ENCODE measurements around the gene DGKE. TPM values are rescaled to one million over a fixed set of nuclear protein-coding genes. Genes with fewer than 3 reads are reported as not detected.

Gene DGKE
- total RNA-seq, 2 experiments from 2014 or later, result 22.4 to 27.4 TPM

GRCh38 chr17:56815711-56816110 lies 18.2 kb upstream of the DGKE start:
- H3K36me3 Mint-ChIP-seq (ENCODE audit: low read depth), result no peaks in the 10 kb centered on the region
- CTCF ChIA-PET, result interaction anchor here (0.9 to 1.1 kb wide), 2 partner anchors 9 to 124 kb away, joined by 3 to 6 read pairs; no protein-coding TSS in a partner anchor
- no peak overlapping the region for H3K4me3 Mint-ChIP-seq
- intact Hi-C loops (cut with DNase I, micrococcal nuclease), result no loop called here
- H3K4me1 Mint-ChIP-seq, result peaks cover 14% of the 10 kb centered on the region
- POLR2A ChIA-PET, result no interaction called here
- DNase-seq (no peak), ATAC-seq (no peak)
- no peaks in the 10 kb centered on the region for H3K9me3 Mint-ChIP-seq (ENCODE audit: low read depth)
- H3K27me3 Mint-ChIP-seq, result no peaks in the 10 kb centered on the region
- H3K27ac Mint-ChIP-seq, result no peak overlapping the region

DNA sequence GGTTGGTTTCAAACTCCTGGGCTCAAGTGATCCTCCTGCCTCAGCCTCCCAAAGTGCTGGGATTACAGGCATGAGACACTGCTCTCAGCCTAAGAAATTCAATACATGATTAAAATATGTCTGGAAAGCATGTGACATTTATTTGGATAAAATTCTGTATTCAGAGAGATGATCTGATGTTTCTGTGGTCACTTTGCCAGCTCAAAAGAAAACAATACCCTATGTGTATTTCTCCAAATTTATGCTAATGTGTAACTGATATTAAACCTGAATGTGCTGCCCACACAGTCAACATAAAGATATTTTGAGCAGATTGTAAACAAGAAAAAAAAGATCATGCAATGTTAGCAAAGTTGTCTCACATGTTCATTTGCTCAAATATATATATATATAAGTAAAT lies 16.9 kb upstream of the DGKE start:
- ChIA-PET POLR2A (no interaction called here), CTCF (interaction anchor here (1.0 to 1.5 kb wide), 6 partner anchors 10 to 125 kb away, joined by 3 to 5 read pairs (median 4); no protein-coding TSS in a partner anchor)
- Mint-ChIP-seq H3K4me3 (no peak overlapping the region), H3K4me1 (peaks cover 18% of the 10 kb centered on the region), H3K27me3 (no peaks in the 10 kb centered on the region), H3K36me3 (ENCODE audit: low read depth) (no peaks in the 10 kb centered on the region), H3K27ac (no peak overlapping the region), H3K9me3 (ENCODE audit: low read depth) (no peaks in the 10 kb centered on the region)
- no peak for DNase-seq
- intact Hi-C loops (cut with DNase I, micrococcal nuclease), result no loop called here
- ATAC-seq, result no peak

GRCh38 chr17:56819030-56819429 lies 14.9 kb upstream of the DGKE start:
- Mint-ChIP-seq H3K4me1 (peaks cover 22% of the 10 kb centered on the region), H3K27me3 (no peaks in the 10 kb centered on the region), H3K36me3 (ENCODE audit: low read depth) (peaks cover 1% of the 10 kb centered on the region), H3K9me3 (ENCODE audit: low read depth) (no peaks in the 10 kb centered on the region), H3K4me3 (no peak overlapping the region), H3K27ac (no peak overlapping the region)
- no peak for DNase-seq
- intact Hi-C loops (cut with DNase I, micrococcal nuclease), result loop anchor here (1.0 to 2.0 kb wide), 4 partner anchors 14 to 191 kb away; partner anchors contain the start of genes C17orf67 (in 1 of the 2) and COIL (in 1 of the 2)
- CTCF ChIA-PET, result interaction anchor here (0.7 to 4.6 kb wide), 28 partner anchors 10 to 210 kb away, joined by 3 to 26 read pairs (median 5); partner anchors contain the start of genes C17orf67 and DGKE
- ATAC-seq, result no peak
- POLR2A ChIA-PET, result no interaction called here

GRCh38 chr17:56819431-56820145 lies 14.4 kb upstream of the DGKE start:
- intact Hi-C loops (cut with DNase I, micrococcal nuclease), result loop anchor here (1.0 to 2.0 kb wide), 4 partner anchors 13 to 191 kb away; partner anchors contain the start of genes C17orf67 (in 1 of the 2) and COIL (in 1 of the 2)
- Mint-ChIP-seq H3K27me3 (no peaks in the 10 kb centered on the region), H3K4me3 (no peak overlapping the region), H3K9me3 (ENCODE audit: low read depth) (no peaks in the 10 kb centered on the region), H3K27ac (peak overlapping the region; percentile 7), H3K4me1 (peaks cover 22% of the 10 kb centered on the region), H3K36me3 (ENCODE audit: low read depth) (peaks cover 7% of the 10 kb centered on the region)
- ATAC-seq, result peak; percentile 83
- peak; percentile 84 for DNase-seq
- POLR2A ChIA-PET, result no interaction called here
- CTCF ChIA-PET, result interaction anchor here (0.6 to 4.6 kb wide), 39 partner anchors 9 to 1335 kb away, joined by 3 to 26 read pairs (median 4); partner anchors contain the start of genes C17orf67 and DGKE

DNA sequence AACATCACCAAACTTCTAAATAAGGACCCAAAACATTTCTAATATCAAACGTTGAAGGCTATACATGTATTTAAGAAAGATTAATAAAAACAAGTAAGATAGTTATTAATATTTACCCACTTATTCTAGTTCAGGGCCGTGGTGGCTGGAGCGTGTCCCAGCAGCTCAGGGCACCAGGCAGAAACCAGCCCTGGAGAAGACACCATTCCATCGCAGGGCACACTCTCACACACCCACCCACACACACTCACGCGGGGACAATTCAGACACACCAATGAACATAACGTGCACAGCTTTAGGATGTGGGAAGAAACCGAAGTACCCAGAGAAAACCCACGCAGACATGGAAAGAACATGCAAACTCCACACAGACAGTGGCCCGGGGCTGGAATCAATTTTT lies 13.7 kb upstream of the DGKE start:
- H3K4me3 Mint-ChIP-seq, result no peak overlapping the region
- CTCF ChIA-PET, result interaction anchor here (0.6 to 4.6 kb wide), 34 partner anchors 9 to 1335 kb away, joined by 3 to 26 read pairs (median 4); partner anchors contain the start of genes C17orf67 and DGKE
- no peaks in the 10 kb centered on the region for H3K9me3 Mint-ChIP-seq (ENCODE audit: low read depth)
- no peak for DNase-seq
- peaks cover 8% of the 10 kb centered on the region for H3K36me3 Mint-ChIP-seq (ENCODE audit: low read depth)
- no peaks in the 10 kb centered on the region for H3K27me3 Mint-ChIP-seq
- ATAC-seq, result no peak
- H3K4me1 Mint-ChIP-seq, result peaks cover 22% of the 10 kb centered on the region
- intact Hi-C loops (cut with DNase I, micrococcal nuclease), result no loop called here
- H3K27ac Mint-ChIP-seq, result no peak overlapping the region
- POLR2A ChIA-PET, result no interaction called here

- Mint-ChIP-seq H3K4me3 (no peak overlapping the region), H3K27ac (peak overlapping the region; percentile 49), H3K27me3 (no peaks in the 10 kb centered on the region), H3K36me3 (ENCODE audit: low read depth) (peaks cover 10% of the 10 kb centered on the region), H3K4me1 (peaks cover 22% of the 10 kb centered on the region), H3K9me3 (ENCODE audit: low read depth) (no peaks in the 10 kb centered on the region)
- ChIA-PET CTCF (interaction anchor here (0.8 to 4.6 kb wide), 5 partner anchors 13 to 322 kb away, joined by 3 to 26 read pairs (median 4); partner anchors contain the start of genes C17orf67 and DGKE), POLR2A (interaction anchor here (0.9 kb wide), 1 partner anchor 35 kb away, joined by 3 read pairs; no protein-coding TSS in a partner anchor)
- DNase-seq (peak; percentile 18), ATAC-seq (peak; percentile 76)
- intact Hi-C loops (cut with DNase I, micrococcal nuclease), result no loop called here
These were observed 12.0 kb upstream of the DGKE start for GRCh38 chr17:56821847-56822534.

- POLR2A ChIA-PET, result no interaction called here
- Mint-ChIP-seq H3K27ac (no peak overlapping the region), H3K27me3 (no peaks in the 10 kb centered on the region), H3K9me3 (ENCODE audit: low read depth) (no peaks in the 10 kb centered on the region), H3K4me3 (no peak overlapping the region), H3K4me1 (peaks cover 22% of the 10 kb centered on the region), H3K36me3 (ENCODE audit: low read depth) (peaks cover 10% of the 10 kb centered on the region)
- ATAC-seq, result no peak
- no peak for DNase-seq
- intact Hi-C loops (cut with DNase I, micrococcal nuclease), result no loop called here
- CTCF ChIA-PET, result interaction anchor here (1.4 to 2.3 kb wide), 3 partner anchors 10 to 117 kb away, joined by 4 to 8 read pairs (median 5); no protein-coding TSS in a partner anchor
These were observed 11.2 kb upstream of the DGKE start for GRCh38 chr17:56822725-56823124.

- ChIA-PET CTCF (interaction anchor here (0.7 to 2.9 kb wide), 5 partner anchors 9 to 116 kb away, joined by 3 to 12 read pairs (median 4); no protein-coding TSS in a partner anchor), POLR2A (no interaction called here)
- no peak overlapping the region for H3K4me3 Mint-ChIP-seq
- no peaks in the 10 kb centered on the region for H3K9me3 Mint-ChIP-seq (ENCODE audit: low read depth)
- intact Hi-C loops (cut with DNase I, micrococcal nuclease), result no loop called here
- no peaks in the 10 kb centered on the region for H3K27me3 Mint-ChIP-seq
- ATAC-seq (no peak), DNase-seq (no peak)
- peaks cover 14% of the 10 kb centered on the region for H3K36me3 Mint-ChIP-seq (ENCODE audit: low read depth)
- no peak overlapping the region for H3K27ac Mint-ChIP-seq
- peaks cover 20% of the 10 kb centered on the region for H3K4me1 Mint-ChIP-seq
These were observed 10.1 kb upstream of the DGKE start for GRCh38 chr17:56823848-56824247.

- Mint-ChIP-seq H3K4me1 (peaks cover 16% of the 10 kb centered on the region), H3K27ac (peak overlapping the region; percentile 17), H3K4me3 (no peak overlapping the region), H3K36me3 (ENCODE audit: low read depth) (peaks cover 14% of the 10 kb centered on the region), H3K9me3 (ENCODE audit: low read depth) (no peaks in the 10 kb centered on the region), H3K27me3 (no peaks in the 10 kb centered on the region)
- intact Hi-C loops (cut with DNase I, micrococcal nuclease), result no loop called here
- ATAC-seq, result no peak
- no peak for DNase-seq
- CTCF ChIA-PET, result interaction anchor here (0.8 to 2.9 kb wide), 8 partner anchors 8 to 224 kb away, joined by 3 to 12 read pairs (median 4); no protein-coding TSS in a partner anchor
- POLR2A ChIA-PET, result no interaction called here
These were observed 9.4 kb upstream of the DGKE start for GRCh38 chr17:56824503-56824902.

DNA sequence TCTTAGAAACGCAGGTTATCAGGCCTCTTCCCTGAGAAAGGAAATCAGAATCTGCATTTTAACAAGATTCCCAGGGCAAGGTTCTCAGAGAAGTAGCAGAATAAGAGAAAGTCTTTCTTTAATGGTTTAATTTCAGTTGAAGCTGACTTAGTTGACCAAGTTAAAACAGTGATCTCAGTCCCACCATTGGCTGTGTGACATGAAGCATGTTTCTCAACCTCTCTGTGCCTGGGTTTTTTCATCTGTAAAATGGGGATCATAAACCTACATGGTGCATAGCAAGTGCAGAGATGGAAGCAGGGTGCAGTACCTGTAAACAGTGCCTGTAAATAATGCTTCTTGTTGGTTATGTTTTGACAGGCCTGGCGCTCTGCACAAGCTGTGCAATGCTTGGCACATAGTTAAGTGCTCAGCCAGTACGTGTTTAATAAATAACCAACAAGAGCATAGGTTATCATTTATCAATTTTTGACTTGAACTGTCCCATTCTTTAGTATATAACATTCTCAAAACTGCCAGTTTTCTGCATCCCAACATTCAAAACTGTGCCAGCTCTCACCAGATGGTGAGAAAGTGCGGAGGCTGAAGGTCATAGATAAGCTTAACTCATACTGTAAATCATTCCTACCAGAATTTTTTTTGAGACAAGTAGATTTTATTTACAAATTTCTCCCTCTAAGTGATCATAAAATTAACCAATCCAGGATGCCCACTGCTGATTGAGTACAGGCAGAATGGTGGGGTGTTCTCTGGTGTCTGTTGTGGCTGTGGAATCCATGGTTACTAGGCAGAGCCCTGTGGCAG lies 7.1 kb upstream of the DGKE start:
- Mint-ChIP-seq H3K9me3 (ENCODE audit: low read depth) (no peaks in the 10 kb centered on the region), H3K36me3 (ENCODE audit: low read depth) (peaks cover 28% of the 10 kb centered on the region), H3K27me3 (no peaks in the 10 kb centered on the region), H3K27ac (no peak overlapping the region), H3K4me3 (no peak overlapping the region), H3K4me1 (peaks cover 28% of the 10 kb centered on the region)
- POLR2A ChIA-PET, result no interaction called here
- intact Hi-C loops (cut with DNase I, micrococcal nuclease), result no loop called here
- no peak for DNase-seq
- CTCF ChIA-PET, result interaction anchor here (1.1 to 1.3 kb wide), 2 partner anchors 10 to 113 kb away, joined by 3 to 5 read pairs; no protein-coding TSS in a partner anchor
- ATAC-seq, result no peak
